ENCODE measurements around the gene ITPR1. TPM values are rescaled to one million over a fixed set of nuclear protein-coding genes. Genes with fewer than 3 reads are reported as not detected.

ITPR1 gene
- total RNA-seq, 2 experiments from 2014 or later = 58.4 to 59.5 TPM

DNA sequence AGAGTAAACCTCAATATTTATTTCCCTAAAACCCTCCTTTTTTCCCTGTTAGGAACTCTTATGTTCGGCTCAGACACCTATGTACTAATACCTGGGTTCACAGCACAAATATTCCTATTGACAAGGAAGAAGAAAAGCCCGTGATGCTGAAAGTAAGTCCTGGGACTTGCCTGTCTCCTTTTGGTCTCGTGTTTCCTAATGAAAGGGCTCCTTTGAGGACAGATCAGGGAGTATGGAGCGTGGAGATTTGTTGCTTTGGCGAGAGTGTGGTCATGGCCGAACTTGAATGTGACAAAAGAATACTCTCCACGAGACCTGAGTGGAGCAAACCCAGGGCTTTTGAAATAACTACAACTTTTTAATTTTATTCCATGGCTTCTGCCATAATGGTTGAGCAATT is 167.8 kb downstream of the ITPR1 start:
- Mint-ChIP-seq H3K36me3 (peaks cover 7% of the 10 kb centered on the region), H3K9me3 (no peaks in the 10 kb centered on the region), H3K27me3 (no peaks in the 10 kb centered on the region), H3K4me3 (no peak overlapping the region), H3K4me1 (no peaks in the 10 kb centered on the region), H3K27ac (no peak overlapping the region)
- no peak for DNase-seq

DNA sequence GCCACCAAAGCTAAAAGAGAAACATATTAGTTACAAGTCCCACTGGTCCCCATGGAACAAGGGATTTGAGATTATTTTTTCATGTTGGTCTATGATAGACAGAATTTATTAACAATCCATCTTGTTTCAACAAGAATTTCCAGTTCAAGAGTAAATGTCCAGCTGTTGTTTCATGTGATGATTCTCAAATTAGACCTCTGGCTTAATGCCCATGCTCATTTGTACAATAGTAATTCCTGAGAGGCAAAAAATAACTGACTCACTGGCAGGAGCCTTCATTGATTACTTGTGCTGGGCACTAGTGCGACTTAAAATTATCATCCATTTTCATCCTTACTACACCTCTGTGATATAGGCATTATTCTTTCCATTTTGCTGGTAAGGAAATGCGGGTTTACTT is 171.3 kb downstream of the ITPR1 start:
- peaks cover 16% of the 10 kb centered on the region for H3K36me3 Mint-ChIP-seq
- no peaks in the 10 kb centered on the region for H3K4me1 Mint-ChIP-seq
- no peaks in the 10 kb centered on the region for H3K9me3 Mint-ChIP-seq
- no peaks in the 10 kb centered on the region for H3K27me3 Mint-ChIP-seq
- no peak overlapping the region for H3K27ac Mint-ChIP-seq
- DNase-seq = no peak
- H3K4me3 Mint-ChIP-seq = no peak overlapping the region

DNA sequence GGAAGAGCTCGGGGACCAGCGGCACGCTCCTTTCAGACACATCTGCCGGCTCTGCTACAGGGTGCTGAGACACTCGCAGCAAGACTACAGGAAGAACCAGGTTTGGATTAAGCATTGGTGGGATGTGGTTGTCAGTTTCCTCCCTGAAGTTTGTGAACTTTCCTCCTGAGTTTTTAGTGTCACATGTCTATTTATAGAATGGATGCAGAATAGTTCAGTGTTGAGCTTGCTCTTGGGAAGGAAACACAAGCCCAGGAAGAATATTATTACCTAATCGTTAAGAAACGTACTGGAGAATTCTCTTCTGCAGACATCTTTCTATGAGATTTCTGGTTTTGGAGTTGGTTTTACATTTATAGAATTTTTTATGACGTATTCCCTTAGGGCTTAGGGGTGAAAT is 172.0 kb downstream of the ITPR1 start:
- no peaks in the 10 kb centered on the region for H3K27me3 Mint-ChIP-seq
- H3K27ac Mint-ChIP-seq = no peak overlapping the region
- no peak for DNase-seq
- peaks cover 20% of the 10 kb centered on the region for H3K36me3 Mint-ChIP-seq
- no peaks in the 10 kb centered on the region for H3K4me1 Mint-ChIP-seq
- no peak overlapping the region for H3K4me3 Mint-ChIP-seq
- no peaks in the 10 kb centered on the region for H3K9me3 Mint-ChIP-seq

- no peaks in the 10 kb centered on the region for H3K9me3 Mint-ChIP-seq
- no peaks in the 10 kb centered on the region for H3K27me3 Mint-ChIP-seq
- H3K27ac Mint-ChIP-seq = no peak overlapping the region
- no peak overlapping the region for H3K4me3 Mint-ChIP-seq
- H3K36me3 Mint-ChIP-seq = peaks cover 22% of the 10 kb centered on the region
- DNase-seq = no peak
- no peaks in the 10 kb centered on the region for H3K4me1 Mint-ChIP-seq
Observed at GRCh38 chr3:4666071-4666470, 172.9 kb downstream of the ITPR1 start.

DNA sequence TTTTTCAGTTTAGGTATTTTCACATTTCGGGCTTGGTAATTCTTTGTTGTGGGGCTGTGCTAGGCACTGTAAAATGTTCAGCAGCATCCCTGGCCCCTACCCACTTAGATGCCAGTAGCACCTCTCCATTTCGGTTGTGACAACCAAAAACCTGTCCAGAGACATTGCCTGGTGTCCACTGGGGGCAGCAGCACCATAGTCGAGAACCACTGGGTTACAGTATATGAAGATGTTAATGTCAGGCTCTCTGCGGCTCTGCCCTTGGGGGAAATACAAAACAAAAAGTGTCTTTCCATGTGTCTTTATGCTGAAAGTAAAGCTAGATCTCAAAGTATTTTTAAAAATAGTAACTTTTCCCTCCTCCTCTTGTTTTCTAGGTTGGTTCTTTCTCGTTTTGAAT is 177.2 kb downstream of the ITPR1 start:
- Mint-ChIP-seq H3K27me3 (no peaks in the 10 kb centered on the region), H3K4me1 (no peaks in the 10 kb centered on the region), H3K9me3 (no peaks in the 10 kb centered on the region), H3K27ac (no peak overlapping the region), H3K4me3 (no peak overlapping the region), H3K36me3 (peaks cover 21% of the 10 kb centered on the region)
- no peak for DNase-seq

GRCh38 chr3:4672725-4673275 is 179.7 kb downstream of the ITPR1 start:
- H3K27ac Mint-ChIP-seq = no peak overlapping the region
- H3K4me3 Mint-ChIP-seq = no peak overlapping the region
- H3K36me3 Mint-ChIP-seq = peaks cover 26% of the 10 kb centered on the region
- no peaks in the 10 kb centered on the region for H3K27me3 Mint-ChIP-seq
- DNase-seq = no peak
- no peaks in the 10 kb centered on the region for H3K9me3 Mint-ChIP-seq
- H3K4me1 Mint-ChIP-seq = no peaks in the 10 kb centered on the region

- Mint-ChIP-seq H3K4me3 (no peak overlapping the region), H3K27ac (no peak overlapping the region), H3K36me3 (peaks cover 19% of the 10 kb centered on the region), H3K4me1 (no peaks in the 10 kb centered on the region), H3K27me3 (no peaks in the 10 kb centered on the region), H3K9me3 (no peaks in the 10 kb centered on the region)
- DNase-seq = no peak
Observed at GRCh38 chr3:4674216-4674615, 181.1 kb downstream of the ITPR1 start.

DNA sequence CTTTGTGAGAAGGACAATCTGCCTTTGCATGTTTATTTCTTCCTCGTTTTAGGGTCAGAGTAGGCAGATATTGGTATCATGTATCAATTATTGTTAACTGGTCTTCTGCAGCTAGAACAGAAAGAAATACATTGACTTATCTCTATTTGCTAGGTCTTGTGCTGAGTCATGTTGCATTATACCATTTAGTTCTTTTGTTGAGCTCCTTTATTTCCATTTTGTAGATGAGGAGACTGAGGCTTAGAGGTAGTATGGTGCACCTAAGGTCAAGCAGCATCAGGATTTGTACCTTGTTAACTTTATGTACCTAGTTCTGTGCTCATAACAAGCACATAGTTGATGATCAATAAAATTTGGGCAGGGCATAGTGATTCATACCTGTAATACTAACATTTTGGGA is 182.6 kb downstream of the ITPR1 start:
- Mint-ChIP-seq H3K27me3 (no peaks in the 10 kb centered on the region), H3K27ac (no peak overlapping the region), H3K4me1 (no peaks in the 10 kb centered on the region), H3K4me3 (no peak overlapping the region), H3K9me3 (no peaks in the 10 kb centered on the region), H3K36me3 (peaks cover 16% of the 10 kb centered on the region)
- no peak for DNase-seq

- Mint-ChIP-seq H3K4me3 (no peak overlapping the region), H3K27ac (no peak overlapping the region)
Observed at GRCh38 chr3:4678320-4678719, 185.2 kb downstream of the ITPR1 start.

GRCh38 chr3:4680227-4680691 is 187.1 kb downstream of the ITPR1 start:
- H3K27ac Mint-ChIP-seq = no peak overlapping the region
- no peak overlapping the region for H3K4me3 Mint-ChIP-seq
- H3K27me3 Mint-ChIP-seq = no peaks in the 10 kb centered on the region
- H3K36me3 Mint-ChIP-seq = peaks cover 24% of the 10 kb centered on the region
- DNase-seq = no peak
- no peaks in the 10 kb centered on the region for H3K4me1 Mint-ChIP-seq
- H3K9me3 Mint-ChIP-seq = no peaks in the 10 kb centered on the region

More at GRCh38 chr3:4678320-4678719, 185.2 kb downstream of the ITPR1 start:
- no peak for DNase-seq
- Mint-ChIP-seq H3K4me1 (no peaks in the 10 kb centered on the region), H3K36me3 (peaks cover 24% of the 10 kb centered on the region), H3K27me3 (no peaks in the 10 kb centered on the region), H3K9me3 (no peaks in the 10 kb centered on the region)

DNA sequence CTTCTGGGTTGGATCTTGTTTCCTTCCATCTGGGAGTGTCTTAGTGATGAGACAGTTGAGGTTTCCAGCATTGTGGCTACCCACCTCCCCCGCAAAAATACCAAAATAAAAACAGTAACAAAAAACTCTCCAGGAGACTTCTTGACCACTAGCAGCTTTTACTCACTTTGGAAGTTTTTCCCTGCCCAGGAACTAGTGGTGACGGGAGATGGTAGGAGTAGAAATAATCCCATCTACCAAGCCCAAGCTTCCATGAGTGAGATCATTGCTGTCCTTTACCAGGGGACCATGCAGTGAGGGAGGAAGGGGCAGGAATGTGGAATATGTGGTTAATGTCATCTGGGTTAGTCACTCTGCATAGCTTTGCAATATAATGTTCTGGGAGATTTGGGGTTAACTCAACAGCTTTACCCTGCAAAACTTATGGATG is 187.7 kb downstream of the ITPR1 start:
- Mint-ChIP-seq H3K36me3 (peaks cover 28% of the 10 kb centered on the region), H3K9me3 (no peaks in the 10 kb centered on the region), H3K4me3 (no peak overlapping the region), H3K4me1 (no peaks in the 10 kb centered on the region), H3K27ac (no peak overlapping the region), H3K27me3 (no peaks in the 10 kb centered on the region)
- DNase-seq = no peak

DNA sequence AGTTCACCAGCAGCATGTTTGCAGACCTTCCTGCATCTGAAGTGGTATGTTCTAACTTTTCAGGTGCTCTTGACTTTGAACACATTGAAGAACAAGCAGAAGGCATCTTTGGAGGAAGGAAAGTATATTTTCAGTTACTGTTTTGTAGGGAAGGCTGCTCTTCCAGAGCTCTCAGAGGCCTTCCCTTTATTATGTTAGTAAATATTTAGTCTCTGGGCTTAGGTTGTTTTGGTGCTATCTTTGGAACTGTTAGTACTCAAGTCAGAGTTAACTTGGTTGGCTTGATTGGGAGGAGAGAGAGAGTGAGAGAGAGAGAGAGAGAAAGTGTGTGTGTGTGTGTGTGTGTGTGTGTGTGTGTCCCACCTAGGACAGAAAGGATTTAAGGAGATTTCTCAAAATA is 188.2 kb downstream of the ITPR1 start:
- Mint-ChIP-seq H3K27ac (no peak overlapping the region), H3K27me3 (no peaks in the 10 kb centered on the region), H3K36me3 (peaks cover 29% of the 10 kb centered on the region), H3K4me3 (no peak overlapping the region), H3K9me3 (no peaks in the 10 kb centered on the region), H3K4me1 (no peaks in the 10 kb centered on the region)
- DNase-seq = no peak

DNA sequence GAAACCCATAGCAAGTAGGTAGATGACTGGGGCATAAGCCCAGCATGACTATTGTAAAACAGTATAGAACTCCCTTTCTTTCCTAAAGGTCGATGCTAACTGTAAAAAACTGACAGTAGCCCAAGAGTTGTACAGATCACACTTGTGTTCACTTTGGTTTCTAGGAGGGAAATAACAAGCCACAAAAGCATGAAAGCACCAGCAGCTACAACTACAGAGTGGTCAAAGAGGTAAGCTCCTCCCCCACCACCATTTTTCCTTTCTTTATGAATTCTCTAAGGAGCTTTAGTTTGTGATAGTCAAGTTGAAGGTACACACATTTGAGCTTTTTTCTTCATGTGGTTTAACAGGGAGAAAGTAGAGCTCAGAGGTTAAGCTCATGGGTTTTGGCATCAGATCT is 191.0 kb downstream of the ITPR1 start:
- no peak for DNase-seq
- Mint-ChIP-seq H3K27ac (no peak overlapping the region), H3K4me1 (no peaks in the 10 kb centered on the region), H3K9me3 (peaks cover 2% of the 10 kb centered on the region), H3K4me3 (no peak overlapping the region), H3K27me3 (no peaks in the 10 kb centered on the region), H3K36me3 (peaks cover 44% of the 10 kb centered on the region)

- H3K4me1 Mint-ChIP-seq = no peaks in the 10 kb centered on the region
- DNase-seq = no peak
- no peaks in the 10 kb centered on the region for H3K27me3 Mint-ChIP-seq
- no peak overlapping the region for H3K27ac Mint-ChIP-seq
- H3K36me3 Mint-ChIP-seq = peaks cover 49% of the 10 kb centered on the region
- no peak overlapping the region for H3K4me3 Mint-ChIP-seq
- peaks cover 6% of the 10 kb centered on the region for H3K9me3 Mint-ChIP-seq
Observed at GRCh38 chr3:4684976-4685375, 191.8 kb downstream of the ITPR1 start.

GRCh38 chr3:4685673-4686345 is 192.7 kb downstream of the ITPR1 start:
- H3K36me3 Mint-ChIP-seq = peaks cover 55% of the 10 kb centered on the region
- no peak for DNase-seq
- H3K27me3 Mint-ChIP-seq = no peaks in the 10 kb centered on the region
- no peak overlapping the region for H3K4me3 Mint-ChIP-seq
- H3K27ac Mint-ChIP-seq = no peak overlapping the region
- H3K4me1 Mint-ChIP-seq = no peaks in the 10 kb centered on the region
- peaks cover 8% of the 10 kb centered on the region for H3K9me3 Mint-ChIP-seq

GRCh38 chr3:4686619-4687018 is 193.5 kb downstream of the ITPR1 start:
- Mint-ChIP-seq H3K4me1 (no peaks in the 10 kb centered on the region), H3K27ac (no peak overlapping the region), H3K4me3 (no peak overlapping the region), H3K36me3 (peaks cover 54% of the 10 kb centered on the region), H3K9me3 (peaks cover 8% of the 10 kb centered on the region), H3K27me3 (no peaks in the 10 kb centered on the region)
- DNase-seq = no peak
